IMR-90 (cell line): ENCODE data around the gene CREB3L1. TPM values are rescaled to one million over a fixed set of nuclear protein-coding genes. Genes with fewer than 3 reads are reported as not detected.

Experiments
- ATAC-seq: fragments of 200-7000 bp; cut with Tn5 transposase; 2 replicates; pipeline ENCODE4 v1.9.1; 2020; ENCODE audit warnings: low read depth, mild to moderate bottlenecking, moderate library complexity
- BruUV-seq: library from RNA; stranded (reverse); fragments of 400-500 nt; replicated peaks from 2 replicates; lab custom pipeline; 2021; lab: Mats Ljungman, UMichigan
- CTCF ChIA-PET: fragments of 300-600 bp; formaldehyde crosslinking; extraction: SDS; loops from one replicate; lab custom pipeline; 2021; ENCODE audit warnings: antibody characterized with exemption; lab: Yijun Ruan, JAX
- POLR2A ChIA-PET: fragments of 300-600 bp; sonication (Branson Sonifier 250); formaldehyde crosslinking; loops from one replicate; lab custom pipeline; 2022; ENCODE audit warnings: antibody characterized with exemption; ENCODE audit not compliant: unreplicated experiment; lab: Charles Lee
- DNase-seq: peaks from one replicate; pipeline ENCODE4 v3.0.0; 2013
- H2AFZ ChIP-seq: replicated peaks from 2 replicates; pipeline ENCODE3; 2013; ENCODE audit warnings: low read length, mild to moderate bottlenecking; ENCODE audit not compliant: poor library complexity
- H2AK5ac ChIP-seq: 2 replicates; pipeline ENCODE4 v1.6.1; 2013; ENCODE audit warnings: low read depth, low read length, inconsistent platforms
- H2AK9ac ChIP-seq: replicated peaks from 2 replicates; pipeline ENCODE3; 2013; ENCODE audit warnings: mild to moderate bottlenecking, low read depth, low read length, moderate library complexity; ENCODE audit not compliant: poor library complexity
- H2BK120ac ChIP-seq: 2 replicates; pipeline ENCODE4 v1.6.1; 2013; ENCODE audit warnings: low read depth, low read length, inconsistent platforms
- H2BK15ac ChIP-seq: 3 replicates; pipeline ENCODE4 v1.6.1; 2013; ENCODE audit warnings: low read depth, low read length, inconsistent platforms
- H2BK20ac ChIP-seq: 2 replicates; pipeline ENCODE4 v1.6.1; 2013; ENCODE audit warnings: low read depth, mild to moderate bottlenecking, inconsistent platforms, low read length, moderate library complexity
- H2BK5ac ChIP-seq: 2 replicates; pipeline ENCODE4 v1.6.1; 2013; ENCODE audit warnings: mild to moderate bottlenecking, low read depth, low read length, inconsistent platforms; ENCODE audit not compliant: poor library complexity, severe bottlenecking
- H3K14ac ChIP-seq: replicated peaks from 2 replicates; pipeline ENCODE4 v1.6.1; 2013; ENCODE audit warnings: low read depth, low read length, inconsistent platforms
- H3K18ac ChIP-seq: 2 replicates; pipeline ENCODE4 v1.6.1; 2013; ENCODE audit warnings: low read depth, low read length, control low read depth
- H3K23ac ChIP-seq: 2 replicates; pipeline ENCODE4 v1.6.1; 2013; ENCODE audit warnings: low read depth, low read length, inconsistent platforms
- H3K27ac ChIP-seq: 2 replicates; pipeline ENCODE4 v1.5.1; 2013; ENCODE audit warnings: mild to moderate bottlenecking, control low read depth, low read length; ENCODE audit not compliant: insufficient read depth
- H3K27me3 ChIP-seq: 2 replicates; pipeline ENCODE4 v1.6.1; 2013; ENCODE audit warnings: low read length; ENCODE audit not compliant: control insufficient read depth, insufficient read depth
- H3K36me3 ChIP-seq: 2 replicates; pipeline ENCODE4 v1.6.1; 2013; ENCODE audit warnings: low read length, mixed read lengths; ENCODE audit not compliant: control insufficient read depth, insufficient read depth
- H3K4ac ChIP-seq: 2 replicates; pipeline ENCODE4 v1.6.1; 2013; ENCODE audit warnings: low read depth, low read length, inconsistent platforms
- H3K4me1 ChIP-seq: 2 replicates; pipeline ENCODE4 v1.6.1; 2013; ENCODE audit warnings: low read length, mixed read lengths; ENCODE audit not compliant: control insufficient read depth, insufficient read depth
- H3K4me2 ChIP-seq: 2 replicates; pipeline ENCODE4 v1.6.1; 2013; ENCODE audit warnings: low read depth, mild to moderate bottlenecking, control low read depth, low read length, moderate library complexity
- H3K4me3 ChIP-seq: 2 replicates; pipeline ENCODE4 v1.5.1; 2013; ENCODE audit warnings: low read depth, mild to moderate bottlenecking, control low read depth, low read length, moderate library complexity; ENCODE audit not compliant: insufficient read depth
- H3K56ac ChIP-seq: 2 replicates; pipeline ENCODE4 v1.6.1; 2013; ENCODE audit warnings: low read length, inconsistent platforms; ENCODE audit not compliant: insufficient read depth; ENCODE audit errors: extremely low read depth
- H3K79me1 ChIP-seq, 2 experiments: 2 replicates each; pipeline ENCODE4 v1.6.1; 2013; ENCODE audit warnings: low read length in 2 of 2, inconsistent platforms in 1 of 2, low read depth in 1 of 2
- H3K9ac ChIP-seq: 2 replicates; pipeline ENCODE4 v1.6.1; 2013; ENCODE audit warnings: low read depth, low read length, control low read depth
- H3K9me1 ChIP-seq: 2 replicates; pipeline ENCODE4 v1.6.1; 2013; ENCODE audit warnings: low read length, inconsistent platforms; ENCODE audit not compliant: insufficient read depth
- H3K9me3 ChIP-seq: 2 replicates; pipeline ENCODE4 v1.6.1; 2013; ENCODE audit warnings: low read length; ENCODE audit not compliant: control insufficient read depth, insufficient read depth
- H4K20me1 ChIP-seq: 2 replicates; pipeline ENCODE4 v1.6.1; 2013; ENCODE audit warnings: low read length, inconsistent platforms; ENCODE audit not compliant: insufficient read depth
- H4K5ac ChIP-seq: 2 replicates; pipeline ENCODE4 v1.6.1; 2013; ENCODE audit warnings: mild to moderate bottlenecking, low read depth, low read length, control low read depth
- H4K8ac ChIP-seq, 2 experiments: 2 replicates each; pipeline ENCODE4 v1.6.1; 2013; ENCODE audit warnings: low read depth in 2 of 2, low read length in 2 of 2, control low read depth in 1 of 2, inconsistent platforms in 1 of 2
- H4K91ac ChIP-seq: 2 replicates; pipeline ENCODE4 v1.6.1; 2013; ENCODE audit warnings: low read depth, low read length, inconsistent platforms; ENCODE audit not compliant: insufficient read depth
- BHLHE40 ChIP-seq: fragments of 150-350 bp; IDR thresholded peaks from 2 replicates; pipeline ENCODE4 v1.6.1; 2016; ENCODE audit warnings: mild to moderate bottlenecking, low read depth, low read length
- CEBPB ChIP-seq: IDR thresholded peaks from 2 replicates; pipeline ENCODE4 v1.6.1; 2012; ENCODE audit warnings: low read depth, low read length, improper control_type of control experiment
- CHD1 ChIP-seq: IDR thresholded peaks from 2 replicates; pipeline ENCODE4 v1.6.1; 2012; ENCODE audit warnings: low read depth, low read length, improper control_type of control experiment
- FOS ChIP-seq: fragments of 150-350 bp; IDR thresholded peaks from 2 replicates; pipeline ENCODE4 v1.6.1; 2016; ENCODE audit warnings: low read depth, low read length
- MAFK ChIP-seq: IDR thresholded peaks from 2 replicates; pipeline ENCODE4 v1.6.1; 2012; ENCODE audit warnings: low read depth, low read length, improper control_type of control experiment
- MAZ ChIP-seq: IDR thresholded peaks from 2 replicates; pipeline ENCODE4 v1.6.1; 2012; ENCODE audit warnings: low read depth, mild to moderate bottlenecking, low read length, improper control_type of control experiment, moderate library complexity, borderline replicate concordance
- NFE2L2 ChIP-seq: fragments of 150-350 bp; IDR thresholded peaks from 2 replicates; pipeline ENCODE4 v1.6.1; 2016; ENCODE audit warnings: low read depth, mild to moderate bottlenecking, low read length
- POLR2A ChIP-seq: IDR thresholded peaks from 2 replicates; pipeline ENCODE4 v1.6.1; 2012; ENCODE audit warnings: mild to moderate bottlenecking, low read depth, low read length
- RCOR1 ChIP-seq: IDR thresholded peaks from 2 replicates; pipeline ENCODE4 v1.6.1; 2012; ENCODE audit warnings: mild to moderate bottlenecking, low read length, improper control_type of control experiment; ENCODE audit not compliant: insufficient replicate concordance
- RFX5 ChIP-seq: IDR thresholded peaks from 2 replicates; pipeline ENCODE4 v1.8.0; 2012; ENCODE audit warnings: low read depth, mild to moderate bottlenecking, low read length, moderate library complexity
- WGBS, 2 experiments: methylation state at CpG; one replicate each; pipeline versions ENCODE4 v1.1.5 to v1.1.7; 2013; ENCODE audit warnings: missing lambda C conversion rate in 2 of 2; ENCODE audit not compliant: insufficient read length in 1 of 2; ENCODE audit errors: extremely low coverage in 2 of 2; 5-methylcytosine and 5-hydroxymethylcytosine counted together
- dilution Hi-C: fragments of 300-500 bp; cut with HindIII; formaldehyde crosslinking; loops from one replicate; pipeline ENCODE4 v1.14.3; 2018; ENCODE audit warnings: low sequenced_read_pairs; ENCODE audit not compliant: unreplicated experiment
- in situ Hi-C: fragments of 300-500 bp; cut with MboI; formaldehyde crosslinking; loops from 3 replicates; pipeline ENCODE4 v1.14.3; 2019; ENCODE audit warnings: low sequenced_read_pairs, inconsistent platforms, mixed read lengths
- intact Hi-C: fragments of 100-400 bp; cut with micrococcal nuclease; formaldehyde crosslinking; loops from 2 replicates; pipeline ENCODE4 v1.10.0; 2022
- polyA plus RNA-seq, 3 experiments: library from polyadenylated mRNA; depleted of rRNA; stranded (reverse); fragments of >200 nt; gene quantifications; 2 replicates each; pipeline ENCODE4 v1.2.3, GENCODE V29; 2012; ENCODE audit warnings: low replicate concordance in 1 of 3
- total RNA-seq: library from RNA; depleted of rRNA; stranded (reverse); fragments of >200 nt; gene quantifications from 2 replicates; pipeline ENCODE4 v1.2.3, GENCODE V29; 2012
- TF ChIP-seq, protein P1 (sequence below): conservative IDR thresholded peaks from 2 replicates; pipeline ENCODE4 v1.5.1; 2012; ENCODE audit warnings: mild to moderate bottlenecking, low read depth, low read length, improper control_type of control experiment
- TF ChIP-seq, protein P2 (sequence below): fragments of 150-350 bp; IDR thresholded peaks from 2 replicates; pipeline ENCODE4 v1.6.1; 2016; ENCODE audit warnings: low read depth, mild to moderate bottlenecking, low read length, moderate library complexity, borderline replicate concordance
- TF ChIP-seq, protein P3 (sequence below): fragments of 150-350 bp; IDR thresholded peaks from 2 replicates; pipeline ENCODE4 v1.6.1; 2017; ENCODE audit warnings: mild to moderate bottlenecking, antibody characterized with exemption, low read length, low read depth

Gene CREB3L1
- total and polyA plus RNA-seq, 2 of the 4 experiments (the other 2 are of a cell fraction) = 8.1 to 82.3 TPM

DNA sequence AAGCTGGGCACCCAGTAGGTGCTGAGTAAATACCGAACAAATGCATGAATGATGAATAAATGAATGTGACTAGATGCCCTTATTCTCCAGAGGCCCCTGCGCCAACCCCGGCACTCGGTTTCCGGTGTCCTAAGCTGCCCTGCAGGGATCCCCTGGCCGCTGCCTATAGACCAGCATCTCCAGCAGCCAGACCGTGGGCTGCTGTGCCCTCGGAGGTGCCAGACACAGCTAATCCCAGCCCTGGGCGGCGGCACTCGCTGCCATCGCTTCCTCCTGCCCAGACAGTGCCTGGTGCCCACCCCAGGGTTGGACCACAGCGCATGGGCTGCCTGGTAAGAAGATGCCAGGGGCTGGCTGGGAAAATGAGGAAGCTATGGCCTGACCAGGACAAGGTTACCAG is 15.6 kb downstream of the CREB3L1 start:
- Histone ChIP-seq H4K5ac (peak overlapping the region; percentile 22), H3K18ac (peak overlapping the region; percentile 42), H3K14ac (peak overlapping the region; percentile 95), H3K4me2 (no peak overlapping the region), H3K56ac (peak overlapping the region; percentile 59; the same call in 1 of the 2 replicates), H3K9me1 (peaks cover 30% of the 10 kb centered on the region), H3K9me3 (no peaks in the 10 kb centered on the region), H2BK5ac (peak overlapping the region; percentile 94), H2BK20ac (peak overlapping the region; percentile 97), H3K4ac (peak overlapping the region; percentile 98), H2AK9ac (peak overlapping the region; percentile 93), H4K91ac (peak overlapping the region; percentile 96), H2AK5ac (peak overlapping the region; percentile 97), H3K4me1 (peaks cover 66% of the 10 kb centered on the region), H3K23ac (peak overlapping the region; percentile 97), H3K9ac (peak overlapping the region; percentile 24), H3K36me3 (peaks cover 12% of the 10 kb centered on the region), H4K20me1 (peaks cover 47% of the 10 kb centered on the region), H3K27me3 (no peaks in the 10 kb centered on the region), H3K79me1 (peaks cover 20 to 76% of the 10 kb centered on the region in 2 experiments), H3K4me3 (no peak overlapping the region), H4K8ac (peak overlapping the region; percentile 60 to 62; a peak in 2 of 4 replicates), H2AFZ (no peak overlapping the region), H2BK15ac (peak overlapping the region; percentile 87; the same call in 1 of the 3 replicates), H3K27ac (peak overlapping the region; percentile 98), H2BK120ac (peak overlapping the region; percentile 98)
- 93% methylated on average over 10 of the region's 13 CpGs; no CpG with 5 or more reads in 1 of the 2 experiments for WGBS, 2 experiments
- no peak for ATAC-seq
- in situ Hi-C loops = no loop called here
- dilution Hi-C loops = no loop called here
- no TSS peak for BruUV-seq
- intact Hi-C loops = no loop called here
- POLR2A ChIA-PET = interaction anchor here (0.8 kb wide), 1 partner anchor 15 kb away, joined by 10 read pairs; the partner anchor contains the start of gene CREB3L1
- DNase-seq = no peak
- TF ChIP-seq RFX5 (no peak), MAFK (no peak), BHLHE40 (no peak), MAZ (no peak), NFE2L2 (no peak), CEBPB (no peak), CHD1 (no peak), POLR2A (no peak), FOS (no peak), RCOR1 (no peak)
- TF ChIP-seq, protein P1, sequence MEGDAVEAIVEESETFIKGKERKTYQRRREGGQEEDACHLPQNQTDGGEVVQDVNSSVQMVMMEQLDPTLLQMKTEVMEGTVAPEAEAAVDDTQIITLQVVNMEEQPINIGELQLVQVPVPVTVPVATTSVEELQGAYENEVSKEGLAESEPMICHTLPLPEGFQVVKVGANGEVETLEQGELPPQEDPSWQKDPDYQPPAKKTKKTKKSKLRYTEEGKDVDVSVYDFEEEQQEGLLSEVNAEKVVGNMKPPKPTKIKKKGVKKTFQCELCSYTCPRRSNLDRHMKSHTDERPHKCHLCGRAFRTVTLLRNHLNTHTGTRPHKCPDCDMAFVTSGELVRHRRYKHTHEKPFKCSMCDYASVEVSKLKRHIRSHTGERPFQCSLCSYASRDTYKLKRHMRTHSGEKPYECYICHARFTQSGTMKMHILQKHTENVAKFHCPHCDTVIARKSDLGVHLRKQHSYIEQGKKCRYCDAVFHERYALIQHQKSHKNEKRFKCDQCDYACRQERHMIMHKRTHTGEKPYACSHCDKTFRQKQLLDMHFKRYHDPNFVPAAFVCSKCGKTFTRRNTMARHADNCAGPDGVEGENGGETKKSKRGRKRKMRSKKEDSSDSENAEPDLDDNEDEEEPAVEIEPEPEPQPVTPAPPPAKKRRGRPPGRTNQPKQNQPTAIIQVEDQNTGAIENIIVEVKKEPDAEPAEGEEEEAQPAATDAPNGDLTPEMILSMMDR = no peak
- TF ChIP-seq, protein P2, sequence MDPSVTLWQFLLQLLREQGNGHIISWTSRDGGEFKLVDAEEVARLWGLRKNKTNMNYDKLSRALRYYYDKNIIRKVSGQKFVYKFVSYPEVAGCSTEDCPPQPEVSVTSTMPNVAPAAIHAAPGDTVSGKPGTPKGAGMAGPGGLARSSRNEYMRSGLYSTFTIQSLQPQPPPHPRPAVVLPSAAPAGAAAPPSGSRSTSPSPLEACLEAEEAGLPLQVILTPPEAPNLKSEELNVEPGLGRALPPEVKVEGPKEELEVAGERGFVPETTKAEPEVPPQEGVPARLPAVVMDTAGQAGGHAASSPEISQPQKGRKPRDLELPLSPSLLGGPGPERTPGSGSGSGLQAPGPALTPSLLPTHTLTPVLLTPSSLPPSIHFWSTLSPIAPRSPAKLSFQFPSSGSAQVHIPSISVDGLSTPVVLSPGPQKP = no peak
- TF ChIP-seq, protein P3, sequence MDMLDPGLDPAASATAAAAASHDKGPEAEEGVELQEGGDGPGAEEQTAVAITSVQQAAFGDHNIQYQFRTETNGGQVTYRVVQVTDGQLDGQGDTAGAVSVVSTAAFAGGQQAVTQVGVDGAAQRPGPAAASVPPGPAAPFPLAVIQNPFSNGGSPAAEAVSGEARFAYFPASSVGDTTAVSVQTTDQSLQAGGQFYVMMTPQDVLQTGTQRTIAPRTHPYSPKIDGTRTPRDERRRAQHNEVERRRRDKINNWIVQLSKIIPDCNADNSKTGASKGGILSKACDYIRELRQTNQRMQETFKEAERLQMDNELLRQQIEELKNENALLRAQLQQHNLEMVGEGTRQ = no peak
- CTCF ChIA-PET = no interaction called here
